ENCODE measurements around the gene TAF1D.
"Not testable (repeated sequence)": the region's sequence is repeated elsewhere in the genome, so short reads cannot be mapped to it uniquely, and the experiment has no call there.

Gene TAF1D

GRCh38 chr11:93746101-93746500 is 4.8 kb upstream of the TAF1D start:
- DNase-seq, result no peak

- DNase-seq, result not testable (repeated sequence)
Observed at GRCh38 chr11:93745005-93745755, 3.9 kb upstream of the TAF1D start.

- no peak for DNase-seq
Observed at GRCh38 chr11:93744669-93745004, 3.3 kb upstream of the TAF1D start.

GRCh38 chr11:93743291-93743690 is 2.0 kb upstream of the TAF1D start:
- DNase-seq, result no peak

GRCh38 chr11:93741882-93742226 is 559 bp upstream of the TAF1D start:
- peak in 1 of 2 donors; percentile 29 for DNase-seq

- DNase-seq, result peak; percentile 65 to 68
Observed at GRCh38 chr11:93740730-93741093, 583 bp downstream of the TAF1D start.

GRCh38 chr11:93740031-93740729 is 1.1 kb downstream of the TAF1D start:
- DNase-seq, result peak; percentile 36 to 60

- no peak for DNase-seq
Observed at GRCh38 chr11:93738647-93739081, 2.6 kb downstream of the TAF1D start.

- DNase-seq, result peak in 1 of 2 donors; percentile 35
Observed at GRCh38 chr11:93737904-93738612, 3.2 kb downstream of the TAF1D start.

GRCh38 chr11:93736129-93736528 is 5.2 kb downstream of the TAF1D start:
- DNase-seq, result no peak

- no peak for DNase-seq
Observed at GRCh38 chr11:93735627-93736026, 5.7 kb downstream of the TAF1D start.

GRCh38 chr11:93734427-93735222 is 6.7 kb downstream of the TAF1D start:
- DNase-seq, result no peak

- DNase-seq, result no peak
Observed at GRCh38 chr11:93733474-93733873, 7.8 kb downstream of the TAF1D start.

GRCh38 chr11:93732237-93732892 is 8.9 kb downstream of the TAF1D start:
- no peak for DNase-seq

GRCh38 chr11:93730108-93731107 is 10.9 kb downstream of the TAF1D start:
- DNase-seq, result no peak

GRCh38 chr11:93729129-93729616 is 12.1 kb downstream of the TAF1D start:
- no peak for DNase-seq

- no peak for DNase-seq
Observed at GRCh38 chr11:93728792-93729128, 12.5 kb downstream of the TAF1D start.

GRCh38 chr11:93727985-93728791 is 13.1 kb downstream of the TAF1D start:
- DNase-seq, result no peak

GRCh38 chr11:93724089-93724488 is 17.2 kb downstream of the TAF1D start:
- DNase-seq, result no peak

GRCh38 chr11:93720522-93720921 is 20.8 kb downstream of the TAF1D start:
- no peak for DNase-seq

All from CD4-positive, alpha-beta T cell treated with Interleukin-4 for 1 hour (primary cell).